WTC11 (cell line): ENCODE results near the gene CCDC157.

ENCODE experiments used
- CREB1 ChIP-seq: sonication (generic); formaldehyde crosslinking; IDR thresholded peaks from 2 replicates; pipeline ENCODE4 v1.8.0; 2023; ENCODE audit warnings: mild to moderate bottlenecking, missing genetic modification reagents
- ELF4 ChIP-seq: sonication (generic); formaldehyde crosslinking; IDR thresholded peaks from 2 replicates; pipeline ENCODE4 v1.8.1; 2022; ENCODE audit warnings: low read depth, mild to moderate bottlenecking, moderate library complexity, missing genetic modification reagents
- NR1H2 ChIP-seq: sonication (generic); formaldehyde crosslinking; IDR thresholded peaks from 2 replicates; pipeline ENCODE4 v1.9.0; 2021; ENCODE audit warnings: mild to moderate bottlenecking, moderate library complexity, missing genetic modification reagents
- ZNF121 ChIP-seq: sonication (generic); formaldehyde crosslinking; IDR thresholded peaks from 2 replicates; pipeline ENCODE4 v1.8.0; 2023; ENCODE audit warnings: missing genetic modification reagents
- ZNF317 ChIP-seq: sonication (generic); formaldehyde crosslinking; IDR thresholded peaks from 2 replicates; pipeline ENCODE4 v1.8.1; 2023; ENCODE audit warnings: low read depth, mild to moderate bottlenecking, moderate library complexity, missing genetic modification reagents, borderline replicate concordance
- TF ChIP-seq, protein P1 (sequence below): fragments of 250-450 bp; sonication (Bioruptor Pico); IDR thresholded peaks from 2 replicates; pipeline ENCODE4 v1.9.0; 2021; ENCODE audit warnings: mild to moderate bottlenecking, borderline replicate concordance
- TF ChIP-seq, protein P2 (sequence below): sonication (generic); formaldehyde crosslinking; IDR thresholded peaks from 2 replicates; pipeline ENCODE4 v1.8.1; 2023; ENCODE audit warnings: mild to moderate bottlenecking, missing genetic modification reagents
- TF ChIP-seq, protein P3 (sequence below): fragments of 200-600 bp; IDR thresholded peaks from 2 replicates; pipeline ENCODE4 v1.8.0; 2022; ENCODE audit warnings: antibody characterized with exemption

DNA sequence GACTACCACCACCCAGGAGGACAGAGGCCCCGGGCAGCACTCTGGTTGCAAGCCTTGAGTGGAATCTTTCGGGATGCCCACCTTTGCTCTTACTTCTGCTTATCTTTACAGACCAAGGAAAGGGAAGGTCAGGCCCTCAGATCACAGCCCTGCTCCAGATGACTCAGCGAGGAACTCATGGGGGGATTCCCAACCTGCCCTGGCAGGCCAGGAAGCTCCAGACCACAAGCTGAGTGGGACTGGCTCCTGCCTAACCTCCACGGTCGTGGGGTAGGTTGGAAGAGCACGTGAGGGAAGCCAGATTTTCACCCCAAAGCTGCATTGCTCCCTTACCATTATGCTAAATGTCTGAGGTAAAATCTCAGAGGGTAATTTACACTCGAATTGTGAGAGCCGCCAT is 41.9 kb upstream of the CCDC157 start:
- no peak for TF ChIP-seq ZNF317
- TF ChIP-seq, protein P1, sequence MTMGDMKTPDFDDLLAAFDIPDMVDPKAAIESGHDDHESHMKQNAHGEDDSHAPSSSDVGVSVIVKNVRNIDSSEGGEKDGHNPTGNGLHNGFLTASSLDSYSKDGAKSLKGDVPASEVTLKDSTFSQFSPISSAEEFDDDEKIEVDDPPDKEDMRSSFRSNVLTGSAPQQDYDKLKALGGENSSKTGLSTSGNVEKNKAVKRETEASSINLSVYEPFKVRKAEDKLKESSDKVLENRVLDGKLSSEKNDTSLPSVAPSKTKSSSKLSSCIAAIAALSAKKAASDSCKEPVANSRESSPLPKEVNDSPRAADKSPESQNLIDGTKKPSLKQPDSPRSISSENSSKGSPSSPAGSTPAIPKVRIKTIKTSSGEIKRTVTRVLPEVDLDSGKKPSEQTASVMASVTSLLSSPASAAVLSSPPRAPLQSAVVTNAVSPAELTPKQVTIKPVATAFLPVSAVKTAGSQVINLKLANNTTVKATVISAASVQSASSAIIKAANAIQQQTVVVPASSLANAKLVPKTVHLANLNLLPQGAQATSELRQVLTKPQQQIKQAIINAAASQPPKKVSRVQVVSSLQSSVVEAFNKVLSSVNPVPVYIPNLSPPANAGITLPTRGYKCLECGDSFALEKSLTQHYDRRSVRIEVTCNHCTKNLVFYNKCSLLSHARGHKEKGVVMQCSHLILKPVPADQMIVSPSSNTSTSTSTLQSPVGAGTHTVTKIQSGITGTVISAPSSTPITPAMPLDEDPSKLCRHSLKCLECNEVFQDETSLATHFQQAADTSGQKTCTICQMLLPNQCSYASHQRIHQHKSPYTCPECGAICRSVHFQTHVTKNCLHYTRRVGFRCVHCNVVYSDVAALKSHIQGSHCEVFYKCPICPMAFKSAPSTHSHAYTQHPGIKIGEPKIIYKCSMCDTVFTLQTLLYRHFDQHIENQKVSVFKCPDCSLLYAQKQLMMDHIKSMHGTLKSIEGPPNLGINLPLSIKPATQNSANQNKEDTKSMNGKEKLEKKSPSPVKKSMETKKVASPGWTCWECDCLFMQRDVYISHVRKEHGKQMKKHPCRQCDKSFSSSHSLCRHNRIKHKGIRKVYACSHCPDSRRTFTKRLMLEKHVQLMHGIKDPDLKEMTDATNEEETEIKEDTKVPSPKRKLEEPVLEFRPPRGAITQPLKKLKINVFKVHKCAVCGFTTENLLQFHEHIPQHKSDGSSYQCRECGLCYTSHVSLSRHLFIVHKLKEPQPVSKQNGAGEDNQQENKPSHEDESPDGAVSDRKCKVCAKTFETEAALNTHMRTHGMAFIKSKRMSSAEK = no peak
- TF ChIP-seq CREB1 = no peak
- TF ChIP-seq, protein P2, sequence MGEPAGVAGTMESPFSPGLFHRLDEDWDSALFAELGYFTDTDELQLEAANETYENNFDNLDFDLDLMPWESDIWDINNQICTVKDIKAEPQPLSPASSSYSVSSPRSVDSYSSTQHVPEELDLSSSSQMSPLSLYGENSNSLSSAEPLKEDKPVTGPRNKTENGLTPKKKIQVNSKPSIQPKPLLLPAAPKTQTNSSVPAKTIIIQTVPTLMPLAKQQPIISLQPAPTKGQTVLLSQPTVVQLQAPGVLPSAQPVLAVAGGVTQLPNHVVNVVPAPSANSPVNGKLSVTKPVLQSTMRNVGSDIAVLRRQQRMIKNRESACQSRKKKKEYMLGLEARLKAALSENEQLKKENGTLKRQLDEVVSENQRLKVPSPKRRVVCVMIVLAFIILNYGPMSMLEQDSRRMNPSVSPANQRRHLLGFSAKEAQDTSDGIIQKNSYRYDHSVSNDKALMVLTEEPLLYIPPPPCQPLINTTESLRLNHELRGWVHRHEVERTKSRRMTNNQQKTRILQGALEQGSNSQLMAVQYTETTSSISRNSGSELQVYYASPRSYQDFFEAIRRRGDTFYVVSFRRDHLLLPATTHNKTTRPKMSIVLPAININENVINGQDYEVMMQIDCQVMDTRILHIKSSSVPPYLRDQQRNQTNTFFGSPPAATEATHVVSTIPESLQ (CRISPR knock-in tag) = no peak
- TF ChIP-seq, protein P3, sequence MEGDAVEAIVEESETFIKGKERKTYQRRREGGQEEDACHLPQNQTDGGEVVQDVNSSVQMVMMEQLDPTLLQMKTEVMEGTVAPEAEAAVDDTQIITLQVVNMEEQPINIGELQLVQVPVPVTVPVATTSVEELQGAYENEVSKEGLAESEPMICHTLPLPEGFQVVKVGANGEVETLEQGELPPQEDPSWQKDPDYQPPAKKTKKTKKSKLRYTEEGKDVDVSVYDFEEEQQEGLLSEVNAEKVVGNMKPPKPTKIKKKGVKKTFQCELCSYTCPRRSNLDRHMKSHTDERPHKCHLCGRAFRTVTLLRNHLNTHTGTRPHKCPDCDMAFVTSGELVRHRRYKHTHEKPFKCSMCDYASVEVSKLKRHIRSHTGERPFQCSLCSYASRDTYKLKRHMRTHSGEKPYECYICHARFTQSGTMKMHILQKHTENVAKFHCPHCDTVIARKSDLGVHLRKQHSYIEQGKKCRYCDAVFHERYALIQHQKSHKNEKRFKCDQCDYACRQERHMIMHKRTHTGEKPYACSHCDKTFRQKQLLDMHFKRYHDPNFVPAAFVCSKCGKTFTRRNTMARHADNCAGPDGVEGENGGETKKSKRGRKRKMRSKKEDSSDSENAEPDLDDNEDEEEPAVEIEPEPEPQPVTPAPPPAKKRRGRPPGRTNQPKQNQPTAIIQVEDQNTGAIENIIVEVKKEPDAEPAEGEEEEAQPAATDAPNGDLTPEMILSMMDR = no peak
- TF ChIP-seq NR1H2 (CRISPR knock-in tag) = no peak
- no peak for TF ChIP-seq ELF4 (CRISPR knock-in tag)
- no peak for TF ChIP-seq ZNF121 (CRISPR knock-in tag)
